GM12801 (cell line): ENCODE results near the gene RPRD1A.

Experiments used
- TF ChIP-seq, protein P1 (sequence below): IDR thresholded peaks from one replicate; pipeline ENCODE4 v1.5.1; 2011; ENCODE audit warnings: control low read depth; ENCODE audit not compliant: insufficient read length; ENCODE audit errors: extremely low read depth

Gene RPRD1A

DNA sequence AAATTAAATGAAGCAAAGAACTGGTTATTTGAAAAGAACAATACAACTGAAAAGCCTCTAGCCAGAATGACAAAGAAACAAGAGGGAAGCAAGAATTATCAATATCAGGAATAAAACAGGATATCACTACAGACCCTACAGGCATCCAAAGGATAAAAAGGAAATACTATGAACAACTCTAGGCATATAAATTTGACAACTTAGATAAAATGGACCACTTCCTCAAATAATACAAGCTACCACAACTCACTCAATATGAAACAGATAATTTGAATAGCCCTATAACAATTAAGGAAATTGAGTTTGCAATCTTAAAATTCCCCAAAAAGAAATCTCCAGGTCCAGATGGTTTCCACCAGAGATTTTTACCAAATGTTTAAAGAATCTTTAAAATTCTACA is 19.8 kb downstream of the RPRD1A start:
- TF ChIP-seq, protein P1, sequence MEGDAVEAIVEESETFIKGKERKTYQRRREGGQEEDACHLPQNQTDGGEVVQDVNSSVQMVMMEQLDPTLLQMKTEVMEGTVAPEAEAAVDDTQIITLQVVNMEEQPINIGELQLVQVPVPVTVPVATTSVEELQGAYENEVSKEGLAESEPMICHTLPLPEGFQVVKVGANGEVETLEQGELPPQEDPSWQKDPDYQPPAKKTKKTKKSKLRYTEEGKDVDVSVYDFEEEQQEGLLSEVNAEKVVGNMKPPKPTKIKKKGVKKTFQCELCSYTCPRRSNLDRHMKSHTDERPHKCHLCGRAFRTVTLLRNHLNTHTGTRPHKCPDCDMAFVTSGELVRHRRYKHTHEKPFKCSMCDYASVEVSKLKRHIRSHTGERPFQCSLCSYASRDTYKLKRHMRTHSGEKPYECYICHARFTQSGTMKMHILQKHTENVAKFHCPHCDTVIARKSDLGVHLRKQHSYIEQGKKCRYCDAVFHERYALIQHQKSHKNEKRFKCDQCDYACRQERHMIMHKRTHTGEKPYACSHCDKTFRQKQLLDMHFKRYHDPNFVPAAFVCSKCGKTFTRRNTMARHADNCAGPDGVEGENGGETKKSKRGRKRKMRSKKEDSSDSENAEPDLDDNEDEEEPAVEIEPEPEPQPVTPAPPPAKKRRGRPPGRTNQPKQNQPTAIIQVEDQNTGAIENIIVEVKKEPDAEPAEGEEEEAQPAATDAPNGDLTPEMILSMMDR, result no peak

DNA sequence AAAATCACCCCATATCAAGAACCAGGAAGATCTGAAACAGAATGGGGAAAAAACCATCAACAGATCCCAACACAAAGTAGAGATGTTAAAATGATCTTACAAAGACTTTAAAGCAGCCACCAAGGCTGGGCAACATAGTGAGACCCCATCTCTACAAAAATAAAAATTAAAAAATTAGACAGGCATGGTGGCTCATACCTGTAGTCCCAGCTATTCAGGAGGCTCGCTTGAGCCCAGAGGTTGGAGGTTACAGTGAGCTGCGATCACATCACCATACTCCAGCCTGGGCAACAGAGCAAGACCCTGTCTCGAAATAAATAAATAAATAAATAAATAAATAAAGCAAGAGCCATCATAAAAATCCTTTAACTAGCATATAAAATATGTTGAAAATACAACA is 20.5 kb downstream of the RPRD1A start:
- TF ChIP-seq, protein P1, result no peak

DNA sequence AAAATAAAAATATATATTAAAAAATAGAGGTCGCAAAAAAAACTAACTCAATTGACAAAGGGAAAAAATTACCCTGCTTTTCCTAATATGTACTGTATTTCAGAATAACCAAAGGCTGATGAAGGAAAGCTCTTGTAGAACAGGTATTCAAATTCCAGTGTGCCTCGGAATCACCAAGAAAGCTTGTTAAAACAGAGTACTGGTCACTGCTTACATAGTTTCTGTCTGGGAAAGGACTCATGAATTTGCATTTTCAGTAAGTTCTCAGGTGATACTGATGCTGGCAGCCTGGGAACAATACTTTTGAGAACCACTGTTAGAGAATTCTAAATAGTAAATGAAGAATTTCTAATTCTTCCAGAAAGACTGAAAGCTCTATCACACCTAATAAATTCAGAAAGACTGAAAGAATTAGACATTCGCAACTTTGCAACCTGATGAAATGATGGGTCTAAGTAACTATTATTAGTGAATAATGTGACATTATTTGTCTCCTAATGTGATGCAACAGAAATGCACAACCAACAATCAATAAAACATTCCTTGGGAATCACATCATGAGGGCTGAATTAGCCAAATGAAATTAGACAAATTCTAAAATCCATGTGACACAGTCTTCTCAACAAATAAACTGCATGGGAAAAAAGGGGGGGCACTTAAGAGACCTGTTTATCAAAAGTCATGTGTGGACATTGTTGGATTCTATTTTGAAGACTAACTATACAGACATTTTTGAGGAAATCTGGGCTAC is 21.9 kb downstream of the RPRD1A start:
- TF ChIP-seq, protein P1, result no peak

DNA sequence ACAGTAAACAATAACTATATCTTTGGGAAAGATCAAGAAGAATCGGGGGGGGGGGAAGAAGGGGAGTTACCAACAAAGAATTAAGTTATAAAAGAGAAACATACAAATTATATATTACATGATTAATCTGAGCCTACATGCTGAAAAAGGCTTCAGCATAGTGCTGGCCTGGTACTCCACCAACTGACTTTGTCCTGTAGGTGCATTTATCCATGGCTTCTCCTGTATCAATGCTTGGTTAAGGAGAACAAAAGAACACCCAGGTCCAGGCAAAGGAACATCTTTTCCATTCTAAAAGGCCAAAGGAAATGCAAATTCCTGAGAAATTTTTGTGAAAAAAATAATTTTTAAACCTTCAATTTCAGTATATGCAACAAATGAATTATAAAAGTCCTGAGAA is 24.2 kb downstream of the RPRD1A start:
- TF ChIP-seq, protein P1, result no peak

DNA sequence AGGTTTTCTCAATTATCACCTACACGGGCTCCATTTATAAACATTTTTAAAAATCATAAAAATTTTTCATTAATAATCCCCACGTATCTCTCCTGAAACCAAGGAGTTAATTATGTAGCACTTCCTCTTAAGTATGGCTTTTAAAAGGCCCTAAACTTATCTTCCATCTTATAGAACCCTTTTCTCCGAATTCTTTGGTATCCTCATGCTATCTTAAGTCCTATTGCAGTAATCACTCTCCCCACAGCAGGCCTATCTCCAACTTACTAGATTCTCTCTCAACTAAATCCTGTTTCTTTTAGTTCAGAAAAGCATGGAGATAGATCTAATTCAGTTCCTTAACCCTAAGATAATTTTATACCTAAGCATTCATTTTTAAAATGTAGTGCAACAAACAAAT is 26.2 kb downstream of the RPRD1A start:
- TF ChIP-seq, protein P1, result no peak

DNA sequence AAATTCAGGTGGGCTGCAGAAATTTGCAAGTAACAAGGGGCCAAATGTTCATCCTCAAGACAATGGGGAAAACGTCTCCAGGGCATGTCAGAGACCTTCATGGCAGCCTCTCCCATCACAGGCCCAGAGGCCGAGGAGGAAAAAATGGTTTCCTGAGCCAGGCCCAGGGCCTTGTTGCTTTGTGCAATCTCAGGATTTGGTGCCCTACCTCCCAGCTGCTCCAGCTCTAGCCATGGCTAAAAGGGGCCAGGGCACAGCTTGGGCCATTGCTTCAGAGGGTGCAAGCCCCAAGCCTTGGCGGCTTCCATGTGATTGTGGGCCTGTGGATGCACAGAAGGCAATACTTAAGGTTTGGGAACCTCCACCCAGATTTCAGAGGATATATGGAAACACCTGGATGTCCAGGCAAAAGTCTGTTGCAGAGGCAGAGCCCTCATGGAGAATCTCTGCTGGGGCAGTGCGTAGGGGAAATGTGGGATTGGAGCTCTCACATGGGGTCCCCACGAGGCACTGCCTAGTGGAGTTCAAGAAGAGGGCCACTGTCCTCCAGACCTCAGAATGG is 29.2 kb downstream of the RPRD1A start:
- TF ChIP-seq, protein P1, result no peak

DNA sequence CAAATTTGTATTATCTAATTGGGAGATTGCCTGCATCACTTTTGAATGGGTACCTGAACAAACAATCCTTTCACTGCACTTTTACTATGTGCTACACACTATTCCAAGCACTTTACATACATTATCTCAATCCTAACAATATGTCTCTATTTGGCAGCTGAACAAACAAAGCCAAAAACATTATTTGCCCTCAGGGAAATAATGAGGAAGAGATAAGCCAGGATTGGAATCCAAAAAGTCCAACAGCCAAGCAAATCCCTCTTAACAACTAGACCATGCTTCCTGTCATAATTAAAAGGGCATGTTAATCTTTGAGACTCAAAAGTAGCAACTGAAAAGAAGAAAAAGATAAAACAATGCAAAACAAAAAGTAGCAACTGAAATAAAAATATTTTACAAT is 32.1 kb downstream of the RPRD1A start:
- TF ChIP-seq, protein P1, result no peak
